ENCODE data around the gene ZSCAN9. TPM values are rescaled to one million over a fixed set of nuclear protein-coding genes. Genes with fewer than 3 reads are reported as not detected.

Gene ZSCAN9
- 10 to 100 TPM in 1 of 4 donors, 1 to 10 TPM in 3; 5.5 to 15.5 (median 6.8) TPM for polyA plus RNA-seq
- long read RNA-seq, donor 1, partial matches to known transcripts, result 0 of 6 reads
- long read RNA-seq, donor 1, other reads (novel, unspliced or antisense), result 0 of 6 reads
- long read RNA-seq, donor 2, result 0 reads
- long read RNA-seq, donor 3, transcript ZSCAN9-203 (3 exons, 757 nt), result major isoform, 6 of 7 reads
- long read RNA-seq, donor 3, partial matches to known transcripts, result 0 of 7 reads
- long read RNA-seq, donor 3, other reads (novel, unspliced or antisense), result 0 of 7 reads
- long read RNA-seq, donor 4, result 0 reads
- long read RNA-seq, donor 5, partial matches to known transcripts, result 0 of 1 reads
- long read RNA-seq, donor 5, other reads (novel, unspliced or antisense), result 0 of 1 reads
- long read RNA-seq, donor 6, partial matches to known transcripts, result 0 of 3 reads
- long read RNA-seq, donor 6, other reads (novel, unspliced or antisense), result 0 of 3 reads
- long read RNA-seq, donor 7, partial matches to known transcripts, result 0 of 3 reads
- long read RNA-seq, donor 7, other reads (novel, unspliced or antisense), result 0 of 3 reads
- long read RNA-seq, donor 8, partial matches to known transcripts, result 0 of 2 reads
- long read RNA-seq, donor 8, other reads (novel, unspliced or antisense), result 0 of 2 reads
- long read RNA-seq, donor 9, partial matches to known transcripts, result 0 of 1 reads
- long read RNA-seq, donor 9, other reads (novel, unspliced or antisense), result 0 of 1 reads
- long read RNA-seq, donor 10, transcript ZSCAN9-201 (4 exons, 1,621 nt), result major isoform, 5 of 14 reads
- long read RNA-seq, donor 10, partial matches to known transcripts, result 5 of 14 reads
- long read RNA-seq, donor 10, other reads (novel, unspliced or antisense), result 0 of 14 reads

GRCh38 chr6:28225056-28225834, at the start of gene ZSCAN9:
Gene ZSCAN9 (plus strand): TSS chr6:28225275. CDS start chr6:28227085, 1,810 bp downstream.
- H3K36me3 ChIP-seq (ENCODE audit: control insufficient read depth in 3 of 3, insufficient read depth in 2 of 3, low read depth in 1 of 3, low read length in 3 of 3), result peaks cover 4 to 9% (median 5%) of the 10 kb centered on the region in 3 donors
- peak within 1 kb of the TSS; percentile 70 to 87 (median 87) for H3K4me3 ChIP-seq (ENCODE audit: low read depth in 1 of 3, low read length in 3 of 3)
- FAIRE-seq, result no peak
- H3K9me3 ChIP-seq (ENCODE audit: control insufficient read depth in 2 of 2, insufficient read depth in 1 of 2, low read depth in 1 of 2, low read length in 1 of 2), result no peaks in the 10 kb centered on the region
- peaks cover 0 to 16% (median 2%) of the 10 kb centered on the region in 3 donors for H3K27me3 ChIP-seq (ENCODE audit: control insufficient read depth in 3 of 3, insufficient read depth in 3 of 3, low read length in 3 of 3)
- DNase-seq, result peak; percentile 75 to 89
- peak within 1 kb of the TSS in 2 of 3 donors; percentile 64 to 76 for H3K27ac ChIP-seq (ENCODE audit: low read depth in 1 of 3, low read length in 2 of 3)
- WGBS, 3 donors, result 0 to 1% (median 1%) methylated on average over 45 of the region's 45 CpGs
- H3K4me1 ChIP-seq (ENCODE audit: control insufficient read depth in 3 of 3, insufficient read depth in 2 of 3, low read depth in 1 of 3, low read length in 2 of 3), result peaks cover 0 to 3% (median 0%) of the 10 kb centered on the region in 3 donors

GRCh38 chr6:28176373-28176772, 48.7 kb upstream of the ZSCAN9 start:
- DNase-seq, result no peak
- Histone ChIP-seq H3K36me3 (ENCODE audit: control insufficient read depth in 3 of 3, insufficient read depth in 2 of 3, low read depth in 1 of 3, low read length in 3 of 3) (no peaks in the 10 kb centered on the region), H3K27ac (ENCODE audit: low read depth in 1 of 3, low read length in 2 of 3) (no peak overlapping the region), H3K4me3 (ENCODE audit: low read depth in 1 of 3, low read length in 3 of 3) (no peak overlapping the region), H3K9me3 (ENCODE audit: control insufficient read depth in 2 of 2, insufficient read depth in 1 of 2, low read depth in 1 of 2, low read length in 1 of 2) (no peaks in the 10 kb centered on the region), H3K4me1 (ENCODE audit: control insufficient read depth in 3 of 3, insufficient read depth in 2 of 3, low read depth in 1 of 3, low read length in 2 of 3) (no peaks in the 10 kb centered on the region), H3K27me3 (ENCODE audit: control insufficient read depth in 3 of 3, insufficient read depth in 3 of 3, low read length in 3 of 3) (peaks cover 0 to 3% (median 2%) of the 10 kb centered on the region in 3 donors)
- no peak for FAIRE-seq
- WGBS, 3 donors, result 76 to 95% (median 90%) methylated on average over 1 of the region's 1 CpG

- H3K4me3 ChIP-seq (ENCODE audit: low read depth in 1 of 3, low read length in 3 of 3), result no peak overlapping the region
- H3K9me3 ChIP-seq (ENCODE audit: control insufficient read depth in 2 of 2, insufficient read depth in 1 of 2, low read depth in 1 of 2, low read length in 1 of 2), result peaks cover 0 to 2% of the 10 kb centered on the region in 2 donors
- H3K36me3 ChIP-seq (ENCODE audit: control insufficient read depth in 3 of 3, insufficient read depth in 2 of 3, low read depth in 1 of 3, low read length in 3 of 3), result no peaks in the 10 kb centered on the region
- no peak overlapping the region for H3K27ac ChIP-seq (ENCODE audit: low read depth in 1 of 3, low read length in 2 of 3)
- no peak for FAIRE-seq
- no peaks in the 10 kb centered on the region for H3K4me1 ChIP-seq (ENCODE audit: control insufficient read depth in 3 of 3, insufficient read depth in 2 of 3, low read depth in 1 of 3, low read length in 2 of 3)
- H3K27me3 ChIP-seq (ENCODE audit: control insufficient read depth in 3 of 3, insufficient read depth in 3 of 3, low read length in 3 of 3), result no peaks in the 10 kb centered on the region
- 54 to 73% (median 65%) methylated on average over 1 of the region's 1 CpG for WGBS, 3 donors
- DNase-seq, result no peak
Measured at GRCh38 chr6:28182255-28182654, 42.8 kb upstream of the ZSCAN9 start.

GRCh38 chr6:28188111-28188979, 36.7 kb upstream of the ZSCAN9 start:
- Histone ChIP-seq H3K9me3 (ENCODE audit: control insufficient read depth in 2 of 2, insufficient read depth in 1 of 2, low read depth in 1 of 2, low read length in 1 of 2) (peaks cover 1 to 38% of the 10 kb centered on the region in 2 donors), H3K27ac (ENCODE audit: low read depth in 1 of 3, low read length in 2 of 3) (no peak overlapping the region), H3K4me3 (ENCODE audit: low read depth in 1 of 3, low read length in 3 of 3) (no peak overlapping the region), H3K36me3 (ENCODE audit: control insufficient read depth in 3 of 3, insufficient read depth in 2 of 3, low read depth in 1 of 3, low read length in 3 of 3) (no peaks in the 10 kb centered on the region), H3K27me3 (ENCODE audit: control insufficient read depth in 3 of 3, insufficient read depth in 3 of 3, low read length in 3 of 3) (peaks cover 0 to 8% (median 0%) of the 10 kb centered on the region in 3 donors), H3K4me1 (ENCODE audit: control insufficient read depth in 3 of 3, insufficient read depth in 2 of 3, low read depth in 1 of 3, low read length in 2 of 3) (no peaks in the 10 kb centered on the region)
- DNase-seq, result no peak
- 79 to 84% (median 81%) methylated on average over 6 of the region's 6 CpGs for WGBS, 3 donors
- FAIRE-seq, result no peak

- FAIRE-seq, result no peak
Measured at GRCh38 chr6:28200020-28200419, 25.1 kb upstream of the ZSCAN9 start.

GRCh38 chr6:28203201-28203600, 21.9 kb upstream of the ZSCAN9 start:
- Histone ChIP-seq H3K27ac (ENCODE audit: low read depth in 1 of 3, low read length in 2 of 3) (no peak overlapping the region), H3K4me3 (ENCODE audit: low read depth in 1 of 3, low read length in 3 of 3) (no peak overlapping the region), H3K27me3 (ENCODE audit: control insufficient read depth in 3 of 3, insufficient read depth in 3 of 3, low read length in 3 of 3) (peaks cover 0 to 35% (median 29%) of the 10 kb centered on the region in 3 donors), H3K36me3 (ENCODE audit: control insufficient read depth in 3 of 3, insufficient read depth in 2 of 3, low read depth in 1 of 3, low read length in 3 of 3) (no peaks in the 10 kb centered on the region), H3K4me1 (ENCODE audit: control insufficient read depth in 3 of 3, insufficient read depth in 2 of 3, low read depth in 1 of 3, low read length in 2 of 3) (peaks cover under 1 to 10% (median 8%) of the 10 kb centered on the region in 3 donors), H3K9me3 (ENCODE audit: control insufficient read depth in 2 of 2, insufficient read depth in 1 of 2, low read depth in 1 of 2, low read length in 1 of 2) (peaks cover 2 to 4% of the 10 kb centered on the region in 2 donors)
- DNase-seq (no peak), FAIRE-seq (no peak)
- 38 to 42% (median 40%) methylated on average over 4 of the region's 4 CpGs for WGBS, 3 donors

More at GRCh38 chr6:28200020-28200419, 25.1 kb upstream of the ZSCAN9 start:
- Histone ChIP-seq H3K36me3 (ENCODE audit: control insufficient read depth in 3 of 3, insufficient read depth in 2 of 3, low read depth in 1 of 3, low read length in 3 of 3) (no peaks in the 10 kb centered on the region), H3K27ac (ENCODE audit: low read depth in 1 of 3, low read length in 2 of 3) (no peak overlapping the region), H3K4me1 (ENCODE audit: control insufficient read depth in 3 of 3, insufficient read depth in 2 of 3, low read depth in 1 of 3, low read length in 2 of 3) (no peaks in the 10 kb centered on the region), H3K4me3 (ENCODE audit: low read depth in 1 of 3, low read length in 3 of 3) (no peak overlapping the region), H3K9me3 (ENCODE audit: control insufficient read depth in 2 of 2, insufficient read depth in 1 of 2, low read depth in 1 of 2, low read length in 1 of 2) (peaks cover 2 to 10% of the 10 kb centered on the region in 2 donors), H3K27me3 (ENCODE audit: control insufficient read depth in 3 of 3, insufficient read depth in 3 of 3, low read length in 3 of 3) (peaks cover 0 to 19% (median 10%) of the 10 kb centered on the region in 3 donors)
- DNase-seq, result no peak
- 56 to 74% (median 61%) methylated on average over 1 of the region's 1 CpG for WGBS, 3 donors

- H3K27ac ChIP-seq (ENCODE audit: low read depth in 1 of 3, low read length in 2 of 3), result no peak overlapping the region
- H3K36me3 ChIP-seq (ENCODE audit: control insufficient read depth in 3 of 3, insufficient read depth in 2 of 3, low read depth in 1 of 3, low read length in 3 of 3), result no peaks in the 10 kb centered on the region
- 55 to 74% (median 62%) methylated on average over 1 of the region's 1 CpG for WGBS, 3 donors
- peaks cover 2 to 10% (median 9%) of the 10 kb centered on the region in 3 donors for H3K4me1 ChIP-seq (ENCODE audit: control insufficient read depth in 3 of 3, insufficient read depth in 2 of 3, low read depth in 1 of 3, low read length in 2 of 3)
- DNase-seq, result no peak
- H3K27me3 ChIP-seq (ENCODE audit: control insufficient read depth in 3 of 3, insufficient read depth in 3 of 3, low read length in 3 of 3), result peaks cover 0 to 45% (median 27%) of the 10 kb centered on the region in 3 donors
- no peak for FAIRE-seq
- H3K9me3 ChIP-seq (ENCODE audit: control insufficient read depth in 2 of 2, insufficient read depth in 1 of 2, low read depth in 1 of 2, low read length in 1 of 2), result peaks cover 2 to 4% of the 10 kb centered on the region in 2 donors
- H3K4me3 ChIP-seq (ENCODE audit: low read depth in 1 of 3, low read length in 3 of 3), result no peak overlapping the region
Measured at GRCh38 chr6:28205879-28206278, 19.2 kb upstream of the ZSCAN9 start.

Measured in small intestine (tissue), 16 donors.